GM12872 (cell line): Measurements from ENCODE around the gene TBC1D4.

Experiments
- CTCF ChIP-seq: IDR thresholded peaks from 3 replicates; pipeline ENCODE4 v1.5.1; 2011; ENCODE audit warnings: low read depth, mild to moderate bottlenecking, low read length, moderate library complexity; ENCODE audit not compliant: insufficient read depth

TBC1D4 gene

GRCh38 chr13:75458696-75459422 is 23.1 kb downstream of the TBC1D4 start:
- TF ChIP-seq CTCF = no peak

- no peak for TF ChIP-seq CTCF
Measured at GRCh38 chr13:75455962-75456361, 26.0 kb downstream of the TBC1D4 start.

- no peak for TF ChIP-seq CTCF
Measured at GRCh38 chr13:75454497-75454896, 27.5 kb downstream of the TBC1D4 start.

GRCh38 chr13:75452564-75452963 is 29.4 kb downstream of the TBC1D4 start:
- TF ChIP-seq CTCF = no peak

GRCh38 chr13:75447493-75447892 is 34.5 kb downstream of the TBC1D4 start:
- no peak for TF ChIP-seq CTCF

- TF ChIP-seq CTCF = no peak
Measured at GRCh38 chr13:75446874-75447273, 35.1 kb downstream of the TBC1D4 start.

GRCh38 chr13:75445717-75446499 is 36.1 kb downstream of the TBC1D4 start:
- no peak for TF ChIP-seq CTCF
